HL-60 (cell line): Measurements from ENCODE around the gene MACROD2.

Experiments used
- DNase-seq, 2 experiments: peaks; one replicate each; pipeline ENCODE4 v3.0.0-alpha.2; 2010 to 2020; ENCODE audit warnings: low read depth in 1 of 2, low spot score in 1 of 2
- H3K27ac ChIP-seq: fragments of 250-450 bp; sonication (Bioruptor Pico); replicated peaks from 2 replicates; pipeline ENCODE4 v1.5.1; 2020; ENCODE audit warnings: mild to moderate bottlenecking, moderate library complexity
- H3K27me3 ChIP-seq: fragments of 250-450 bp; sonication (Bioruptor Pico); 2 replicates; pipeline ENCODE4 v1.5.1; 2021; ENCODE audit warnings: mild to moderate bottlenecking, moderate library complexity; ENCODE audit not compliant: insufficient read depth, poor library complexity, severe bottlenecking
- H3K4me3 ChIP-seq: replicated peaks from 2 replicates; pipeline ENCODE4 v1.5.1; 2011; ENCODE audit warnings: mild to moderate bottlenecking, control low read depth, low read length; ENCODE audit not compliant: insufficient read depth
- GABPA ChIP-seq: IDR thresholded peaks from 2 replicates; pipeline ENCODE4 v1.6.1; 2012; ENCODE audit warnings: low read depth
- POLR2AphosphoS5 ChIP-seq: IDR thresholded peaks from 2 replicates; pipeline ENCODE4 v1.6.1; 2012; ENCODE audit warnings: low read depth
- SPI1 ChIP-seq: IDR thresholded peaks from 2 replicates; pipeline ENCODE4 v1.6.1; 2012; ENCODE audit warnings: low read depth, mild to moderate bottlenecking, borderline replicate concordance
- TF ChIP-seq, protein P1 (sequence below): IDR thresholded peaks from 2 replicates; pipeline ENCODE4 v1.6.1; 2012; ENCODE audit warnings: low read depth; ENCODE audit not compliant: insufficient replicate concordance
- TF ChIP-seq, protein P2 (sequence below): IDR thresholded peaks from one replicate; pipeline ENCODE4 v1.5.1; 2011; ENCODE audit warnings: low read length, control low read depth, inconsistent platforms; ENCODE audit not compliant: insufficient read depth

MACROD2 gene

GRCh38 chr20:15612769-15613168 lies 1617.5 kb downstream of the MACROD2 start:
- Histone ChIP-seq H3K4me3 (no peak overlapping the region), H3K27ac (no peak overlapping the region), H3K27me3 (no peaks in the 10 kb centered on the region)
- TF ChIP-seq, protein P1, sequence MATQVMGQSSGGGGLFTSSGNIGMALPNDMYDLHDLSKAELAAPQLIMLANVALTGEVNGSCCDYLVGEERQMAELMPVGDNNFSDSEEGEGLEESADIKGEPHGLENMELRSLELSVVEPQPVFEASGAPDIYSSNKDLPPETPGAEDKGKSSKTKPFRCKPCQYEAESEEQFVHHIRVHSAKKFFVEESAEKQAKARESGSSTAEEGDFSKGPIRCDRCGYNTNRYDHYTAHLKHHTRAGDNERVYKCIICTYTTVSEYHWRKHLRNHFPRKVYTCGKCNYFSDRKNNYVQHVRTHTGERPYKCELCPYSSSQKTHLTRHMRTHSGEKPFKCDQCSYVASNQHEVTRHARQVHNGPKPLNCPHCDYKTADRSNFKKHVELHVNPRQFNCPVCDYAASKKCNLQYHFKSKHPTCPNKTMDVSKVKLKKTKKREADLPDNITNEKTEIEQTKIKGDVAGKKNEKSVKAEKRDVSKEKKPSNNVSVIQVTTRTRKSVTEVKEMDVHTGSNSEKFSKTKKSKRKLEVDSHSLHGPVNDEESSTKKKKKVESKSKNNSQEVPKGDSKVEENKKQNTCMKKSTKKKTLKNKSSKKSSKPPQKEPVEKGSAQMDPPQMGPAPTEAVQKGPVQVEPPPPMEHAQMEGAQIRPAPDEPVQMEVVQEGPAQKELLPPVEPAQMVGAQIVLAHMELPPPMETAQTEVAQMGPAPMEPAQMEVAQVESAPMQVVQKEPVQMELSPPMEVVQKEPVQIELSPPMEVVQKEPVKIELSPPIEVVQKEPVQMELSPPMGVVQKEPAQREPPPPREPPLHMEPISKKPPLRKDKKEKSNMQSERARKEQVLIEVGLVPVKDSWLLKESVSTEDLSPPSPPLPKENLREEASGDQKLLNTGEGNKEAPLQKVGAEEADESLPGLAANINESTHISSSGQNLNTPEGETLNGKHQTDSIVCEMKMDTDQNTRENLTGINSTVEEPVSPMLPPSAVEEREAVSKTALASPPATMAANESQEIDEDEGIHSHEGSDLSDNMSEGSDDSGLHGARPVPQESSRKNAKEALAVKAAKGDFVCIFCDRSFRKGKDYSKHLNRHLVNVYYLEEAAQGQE: no peak
- TF ChIP-seq, protein P2, sequence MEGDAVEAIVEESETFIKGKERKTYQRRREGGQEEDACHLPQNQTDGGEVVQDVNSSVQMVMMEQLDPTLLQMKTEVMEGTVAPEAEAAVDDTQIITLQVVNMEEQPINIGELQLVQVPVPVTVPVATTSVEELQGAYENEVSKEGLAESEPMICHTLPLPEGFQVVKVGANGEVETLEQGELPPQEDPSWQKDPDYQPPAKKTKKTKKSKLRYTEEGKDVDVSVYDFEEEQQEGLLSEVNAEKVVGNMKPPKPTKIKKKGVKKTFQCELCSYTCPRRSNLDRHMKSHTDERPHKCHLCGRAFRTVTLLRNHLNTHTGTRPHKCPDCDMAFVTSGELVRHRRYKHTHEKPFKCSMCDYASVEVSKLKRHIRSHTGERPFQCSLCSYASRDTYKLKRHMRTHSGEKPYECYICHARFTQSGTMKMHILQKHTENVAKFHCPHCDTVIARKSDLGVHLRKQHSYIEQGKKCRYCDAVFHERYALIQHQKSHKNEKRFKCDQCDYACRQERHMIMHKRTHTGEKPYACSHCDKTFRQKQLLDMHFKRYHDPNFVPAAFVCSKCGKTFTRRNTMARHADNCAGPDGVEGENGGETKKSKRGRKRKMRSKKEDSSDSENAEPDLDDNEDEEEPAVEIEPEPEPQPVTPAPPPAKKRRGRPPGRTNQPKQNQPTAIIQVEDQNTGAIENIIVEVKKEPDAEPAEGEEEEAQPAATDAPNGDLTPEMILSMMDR: no peak
- no peak for TF ChIP-seq SPI1
- no peak for TF ChIP-seq POLR2AphosphoS5
- no peak for TF ChIP-seq GABPA
- DNase-seq: no peak

- TF ChIP-seq, protein P1: no peak
- TF ChIP-seq GABPA (no peak), SPI1 (no peak), POLR2AphosphoS5 (no peak)
- TF ChIP-seq, protein P2: no peak
Observed at GRCh38 chr20:15613530-15613929, 1618.2 kb downstream of the MACROD2 start.

GRCh38 chr20:15616626-15617025 lies 1621.3 kb downstream of the MACROD2 start:
- TF ChIP-seq, protein P1: no peak
- TF ChIP-seq POLR2AphosphoS5: no peak
- no peak for TF ChIP-seq GABPA
- TF ChIP-seq, protein P2: no peak
- TF ChIP-seq SPI1: no peak
- no peak for DNase-seq
- Histone ChIP-seq H3K27me3 (no peaks in the 10 kb centered on the region), H3K4me3 (no peak overlapping the region), H3K27ac (no peak overlapping the region)

More at GRCh38 chr20:15613530-15613929, 1618.2 kb downstream of the MACROD2 start:
- Histone ChIP-seq H3K27ac (no peak overlapping the region), H3K27me3 (no peaks in the 10 kb centered on the region), H3K4me3 (no peak overlapping the region)
- no peak for DNase-seq
